Astrocyte of the spinal cord (primary cell): ENCODE results near the gene RHBDL3.
"Not testable (repeated sequence)": the region's sequence is repeated elsewhere in the genome, so short reads cannot be mapped to it uniquely, and the experiment has no call there.

ENCODE experiments used
- DNase-seq: peaks from one replicate; pipeline ENCODE4 v3.0.0; 2011; ENCODE audit warnings: low read depth, low spot score
- H3K4me3 ChIP-seq: 2 replicates; pipeline ENCODE4 v1.5.1; 2011; ENCODE audit warnings: low read depth, mild to moderate bottlenecking, low read length, moderate library complexity
- CTCF ChIP-seq: IDR thresholded peaks from 2 replicates; pipeline ENCODE4 v1.5.1; 2012; ENCODE audit warnings: low read depth, mild to moderate bottlenecking, low read length, inconsistent platforms
- in situ Hi-C: cut with HindIII; loops from 2 replicates; pipeline ENCODE4 v1.10.0; 2017; ENCODE audit warnings: low sequenced_read_pairs

The RHBDL3 gene

GRCh38 chr17:32349854-32350665, 84.4 kb downstream of the RHBDL3 start, which contains the start of gene ZNF207:
TSS of gene ZNF207 (plus strand) at chr17:32350157. CDS start at chr17:32350286, 129 bp downstream.
- peak within 1 kb of the TSS; percentile 90 for H3K4me3 ChIP-seq
- no peak for TF ChIP-seq CTCF
- DNase-seq: peak; percentile 97
- in situ Hi-C loops: no loop called here

GRCh38 chr17:32350666-32351418, 85.2 kb downstream of the RHBDL3 start:
- no peak for TF ChIP-seq CTCF
- peak overlapping the region; percentile 90 for H3K4me3 ChIP-seq
- peak; percentile 69 for DNase-seq
- in situ Hi-C loops: no loop called here

GRCh38 chr17:32352734-32353133, 87.1 kb downstream of the RHBDL3 start:
- DNase-seq, in situ Hi-C loops: not testable (repeated sequence)
- H3K4me3 ChIP-seq: peak overlapping the region; percentile 90

- H3K4me3 ChIP-seq: no peak overlapping the region
- no peak for DNase-seq
- in situ Hi-C loops: no loop called here
- TF ChIP-seq CTCF: no peak
Measured at GRCh38 chr17:32355649-32356377, 90.2 kb downstream of the RHBDL3 start.

- no peak for TF ChIP-seq CTCF
- in situ Hi-C loops: no loop called here
- no peak overlapping the region for H3K4me3 ChIP-seq
- no peak for DNase-seq
Measured at GRCh38 chr17:32356378-32356743, 90.7 kb downstream of the RHBDL3 start.

GRCh38 chr17:32356750-32357149, 91.1 kb downstream of the RHBDL3 start:
- DNase-seq: no peak
- no peak overlapping the region for H3K4me3 ChIP-seq
- no peak for TF ChIP-seq CTCF
- in situ Hi-C loops: no loop called here
